H1 (cell line): Measurements from ENCODE around the gene VAV2. TPM values are rescaled to one million over a fixed set of nuclear protein-coding genes. Genes with fewer than 3 reads are reported as not detected.

Experiments
- CTCF ChIA-PET: fragments of 300-600 bp; sonication (Branson Sonifier 250); formaldehyde crosslinking; loops from one replicate; lab custom pipeline; 2021; ENCODE audit not compliant: partially characterized antibody; lab: Charles Lee
- POLR2A ChIA-PET: fragments of 300-600 bp; sonication (Branson Sonifier 250); formaldehyde crosslinking; loops from one replicate; lab custom pipeline; 2021; ENCODE audit warnings: inconsistent platforms; ENCODE audit not compliant: partially characterized antibody; lab: Charles Lee
- DNase-seq, 2 experiments: peaks; one replicate each; pipeline versions ENCODE4 v3.0.0 to v3.0.0-alpha.2; 2010 to 2022; ENCODE audit warnings: low spot score in 2 of 2, low read depth in 1 of 2, mixed read lengths in 1 of 2
- FAIRE-seq: peaks from 2 replicates; lab custom pipeline; 2011; peaks lifted over from hg19 to GRCh38; lab: Jason Lieb, UNC
- H2AFZ ChIP-seq: 2 replicates; pipeline ENCODE4 v1.8.1; 2012; ENCODE audit warnings: low read length, inconsistent platforms
- H2AK5ac ChIP-seq: 2 replicates; pipeline ENCODE4 v1.6.1; 2013; ENCODE audit warnings: low read depth, low read length
- H2BK120ac ChIP-seq: replicated peaks from 2 replicates; pipeline ENCODE3; 2013; ENCODE audit warnings: low read depth, low read length, inconsistent platforms
- H2BK12ac ChIP-seq: 2 replicates; pipeline ENCODE4 v1.6.1; 2013; ENCODE audit warnings: low read depth, low read length
- H2BK15ac ChIP-seq: 2 replicates; pipeline ENCODE4 v1.6.1; 2013; ENCODE audit warnings: low read length
- H2BK20ac ChIP-seq: 2 replicates; pipeline ENCODE4 v1.6.1; 2013; ENCODE audit warnings: low read length
- H2BK5ac ChIP-seq: 2 replicates; pipeline ENCODE4 v1.6.1; 2013; ENCODE audit warnings: low read depth, low read length
- H3K14ac ChIP-seq: 2 replicates; pipeline ENCODE4 v1.6.1; 2013; ENCODE audit warnings: inconsistent platforms; ENCODE audit not compliant: insufficient read length
- H3K18ac ChIP-seq: 2 replicates; pipeline ENCODE4 v1.6.1; 2013; ENCODE audit warnings: low read length; ENCODE audit errors: extremely low read depth
- H3K23ac ChIP-seq: 2 replicates; pipeline ENCODE4 v1.6.1; 2013; ENCODE audit warnings: inconsistent platforms; ENCODE audit not compliant: insufficient read length
- H3K23me2 ChIP-seq: 2 replicates; pipeline ENCODE4 v1.6.1; 2013; ENCODE audit warnings: low read depth, low read length
- H3K27ac ChIP-seq: 2 replicates; pipeline ENCODE4 v1.6.1; 2011; ENCODE audit warnings: low read depth, low read length, inconsistent platforms
- H3K27me3 ChIP-seq, 4 experiments: replicated peaks in 1 of 4; 1 replicate in 1 of 4; 2 replicates in 3 of 4; pipeline versions ENCODE4 v1.6.1 to v1.8.1; 2011 to 2013; ENCODE audit warnings: low read length in 3 of 4, mild to moderate bottlenecking in 3 of 4, inconsistent platforms in 2 of 4, mixed read lengths in 2 of 4, moderate library complexity in 1 of 4; ENCODE audit not compliant: control insufficient read depth in 3 of 4, insufficient read depth in 3 of 4; ENCODE audit errors: extremely low read depth in 1 of 4
- H3K36me3 ChIP-seq, 4 experiments: 2 replicates each; pipeline versions ENCODE4 v1.6.1 to v1.8.1; 2011 to 2013; ENCODE audit warnings: mild to moderate bottlenecking in 4 of 4, low read length in 3 of 4, moderate library complexity in 2 of 4, control low read depth in 1 of 4, inconsistent platforms in 1 of 4; ENCODE audit not compliant: insufficient read depth in 4 of 4, control insufficient read depth in 2 of 4
- H3K4ac ChIP-seq: replicated peaks from 2 replicates; pipeline ENCODE3; 2013; ENCODE audit warnings: low read length, low read depth, mixed read lengths, inconsistent platforms; ENCODE audit not compliant: insufficient read length
- H3K4me1 ChIP-seq, 4 experiments: replicated peaks in 1 of 4; 1 replicate in 1 of 4; 2 replicates in 3 of 4; pipeline versions ENCODE4 v1.6.1 to v1.8.1; 2011 to 2013; ENCODE audit warnings: low read length in 3 of 4, inconsistent platforms in 2 of 4, mixed read lengths in 1 of 4; ENCODE audit not compliant: insufficient read depth in 4 of 4, control insufficient read depth in 3 of 4
- H3K4me2 ChIP-seq, 2 experiments: 2 replicates each; pipeline versions ENCODE4 v1.6.1 to v1.8.1; 2011 to 2013; ENCODE audit warnings: low read depth in 2 of 2, low read length in 2 of 2, control low read depth in 1 of 2, inconsistent platforms in 1 of 2, mild to moderate bottlenecking in 1 of 2; ENCODE audit not compliant: insufficient read depth in 1 of 2
- H3K4me3 ChIP-seq, 4 experiments: fragments of 200-600, 300-600 bp in 1 of 4; sonication (generic), shearing (Covaris generic), sonication (Bioruptor Twin) in 1 of 4; 2 replicates each; pipeline versions ENCODE4 v1.5.1 to v1.8.1; 2011 to 2016; ENCODE audit warnings: low read length in 4 of 4, low read depth in 3 of 4, control low read depth in 2 of 4, inconsistent platforms in 2 of 4, mild to moderate bottlenecking in 2 of 4, mixed read lengths in 1 of 4, moderate library complexity in 1 of 4; ENCODE audit not compliant: insufficient read depth in 2 of 4; ENCODE audit errors: extremely low read depth in 1 of 4
- H3K56ac ChIP-seq: replicated peaks from 2 replicates; pipeline ENCODE3; 2013; ENCODE audit warnings: low read depth, mild to moderate bottlenecking, mixed read lengths, low read length, inconsistent platforms; ENCODE audit not compliant: insufficient read length
- H3K79me1 ChIP-seq: 2 replicates; pipeline ENCODE4 v1.6.1; 2013; ENCODE audit warnings: low read depth, low read length, control low read depth
- H3K79me2 ChIP-seq, 2 experiments: 2 replicates each; pipeline versions ENCODE4 v1.6.1 to v1.8.1; 2012 to 2013; ENCODE audit warnings: low read length in 2 of 2, mild to moderate bottlenecking in 2 of 2, inconsistent platforms in 1 of 2; ENCODE audit not compliant: insufficient read depth in 2 of 2, control insufficient read depth in 1 of 2
- H3K9ac ChIP-seq, 4 experiments: replicated peaks in 1 of 4; 1 replicate in 1 of 4; 2 replicates in 3 of 4; pipeline versions ENCODE4 v1.6.1 to v1.8.1; 2011 to 2013; ENCODE audit warnings: low read depth in 3 of 4, low read length in 3 of 4, control low read depth in 2 of 4, mild to moderate bottlenecking in 2 of 4, moderate library complexity in 2 of 4, inconsistent platforms in 1 of 4; ENCODE audit errors: extremely low read depth in 1 of 4
- H3K9me3 ChIP-seq, 2 experiments: 2 replicates each; pipeline versions ENCODE4 v1.6.1 to v1.8.1; 2012 to 2013; ENCODE audit warnings: mild to moderate bottlenecking in 2 of 2, moderate library complexity in 2 of 2, control low read depth in 1 of 2, inconsistent platforms in 1 of 2, low read depth in 1 of 2, low read length in 1 of 2, mixed read lengths in 1 of 2; ENCODE audit not compliant: insufficient read depth in 2 of 2
- H4K20me1 ChIP-seq, 2 experiments: replicated peaks in 1 of 2; 2 replicates each; pipeline versions ENCODE3 to v1.8.1; 2011 to 2013; ENCODE audit warnings: inconsistent platforms in 2 of 2, low read length in 2 of 2, mild to moderate bottlenecking in 1 of 2; ENCODE audit not compliant: insufficient read depth in 2 of 2, control insufficient read depth in 1 of 2
- H4K5ac ChIP-seq: 2 replicates; pipeline ENCODE4 v1.6.1; 2013; ENCODE audit warnings: low read length, low read depth, mixed read lengths, inconsistent platforms; ENCODE audit not compliant: insufficient read length
- H4K8ac ChIP-seq: 2 replicates; pipeline ENCODE4 v1.8.0; 2013; ENCODE audit warnings: mild to moderate bottlenecking, moderate library complexity, low read length, inconsistent platforms; ENCODE audit not compliant: insufficient read depth; ENCODE audit errors: extremely low read depth
- H4K91ac ChIP-seq: replicated peaks from 2 replicates; pipeline ENCODE3; 2013; ENCODE audit warnings: low read length, mixed read lengths, inconsistent platforms; ENCODE audit not compliant: insufficient read length
- ASH2L ChIP-seq: fragments of 200-600, 300-600 bp; sonication (generic); IDR thresholded peaks from one replicate; pipeline ENCODE4 v1.7.1; 2017; ENCODE audit warnings: low read length
- BRCA1 ChIP-seq: IDR thresholded peaks from 2 replicates; pipeline ENCODE4 v1.6.1; 2012; ENCODE audit warnings: low read depth, low read length, improper control_type of control experiment
- RXRA ChIP-seq: IDR thresholded peaks from 2 replicates; pipeline ENCODE4 v1.6.1; 2011; ENCODE audit warnings: low read depth, mild to moderate bottlenecking, low read length, moderate library complexity; ENCODE audit not compliant: insufficient read depth
- SIX5 ChIP-seq: IDR thresholded peaks from 2 replicates; pipeline ENCODE4 v1.6.1; 2011; ENCODE audit warnings: mild to moderate bottlenecking, low read depth, low read length
- USF2 ChIP-seq: IDR thresholded peaks from 2 replicates; pipeline ENCODE4 v1.6.1; 2011; ENCODE audit warnings: low read length, improper control_type of control experiment
- WGBS, 2 experiments: shearing (Covaris generic) in 1 of 2; methylation state at CpG; one replicate each; pipeline versions ENCODE4 v1.1.6 to v1.1.7; 2013 to 2015; ENCODE audit warnings: low lambda C conversion rate in 2 of 2, mixed read lengths in 2 of 2, inconsistent platforms in 1 of 2, low coverage in 1 of 2, missing lambda C conversion rate in 1 of 2; ENCODE audit not compliant: insufficient replicate concordance in 2 of 2, insufficient coverage in 1 of 2, insufficient read length in 1 of 2; ENCODE audit errors: extremely low coverage in 1 of 2, missing lambda C conversion rate in 1 of 2; 5-methylcytosine and 5-hydroxymethylcytosine counted together
- polyA plus RNA-seq, 7 experiments: library from polyadenylated mRNA; depleted of rRNA in 3 of 7; stranded (reverse) in 5 of 7; unstranded in 2 of 7; fragments of >200 nt in 5 of 7; fragments of 200-250 nt in 2 of 7; gene quantifications; 1 replicate in 5 of 7; 2 replicates in 1 of 7; 4 replicates in 1 of 7; pipeline versions ENCODE4 v1.2.1 to v1.2.3, GENCODE V29; 2011 to 2013; ENCODE audit warnings: missing spikeins in 2 of 7, mixed read lengths in 2 of 7
- total RNA-seq: library from RNA; stranded (reverse); fragmentation: NEBNext Ultra II Directional; extraction: Animal tissue kit (Norgen Biotek cat#: 25700); gene quantifications from 2 replicates; pipeline ENCODE4 v1.2.1, GENCODE V29; 2021

Gene VAV2
- total and polyA plus RNA-seq, 2 of the 8 experiments (the other 6 are each of a cell fraction or from before 2014, with no cell fraction given): 13.6 to 37.6 TPM

- H3K23ac ChIP-seq: no peak overlapping the region
- no peaks in the 10 kb centered on the region for H3K4me1 ChIP-seq
- no peak overlapping the region for H3K14ac ChIP-seq
- peaks cover 2 to 10% of the 10 kb centered on the region in 2 experiments for H4K20me1 ChIP-seq
- H4K5ac ChIP-seq: no peak overlapping the region
- no peak overlapping the region; the same call in 1 of the 2 replicates for H4K8ac ChIP-seq
- H2BK20ac ChIP-seq: no peak overlapping the region
- no peak overlapping the region for H2BK15ac ChIP-seq
- H3K18ac ChIP-seq: no peak overlapping the region
- H3K27me3 ChIP-seq: no peaks in the 10 kb centered on the region
- H2BK120ac ChIP-seq: no peak overlapping the region
- no peak overlapping the region for H3K56ac ChIP-seq
- H3K79me2 ChIP-seq: no peaks in the 10 kb centered on the region
- H3K23me2 ChIP-seq: no peaks in the 10 kb centered on the region
- no peak overlapping the region for H4K91ac ChIP-seq
- no peak overlapping the region for H3K27ac ChIP-seq
- no peak overlapping the region for H3K9ac ChIP-seq
- peaks cover under 1 to 10% (median 8%) of the 10 kb centered on the region in 4 experiments; a peak in 6 of 8 replicates for H3K36me3 ChIP-seq
- no peak overlapping the region for H3K4me2 ChIP-seq
- H2AFZ ChIP-seq: no peak overlapping the region
- ChIA-PET POLR2A (no interaction called here), CTCF (interaction anchor here (0.6 to 6.5 kb wide), 14 partner anchors 8 to 392 kb away, joined by 3 to 65 read pairs (median 4); partner anchors contain the start of gene SARDH)
- FAIRE-seq (no peak), DNase-seq (no peak)
- no peak overlapping the region; the same call in 1 of the 2 replicates for H2BK5ac ChIP-seq
- H3K9me3 ChIP-seq: no peaks in the 10 kb centered on the region
- no peak overlapping the region for H2BK12ac ChIP-seq
- no peak overlapping the region for H3K4ac ChIP-seq
- WGBS, 2 experiments: 92% methylated on average over 16 of the region's 19 CpGs; no CpG with 5 or more reads in 1 of the 2 experiments
- H2AK5ac ChIP-seq: no peak overlapping the region
- H3K4me3 ChIP-seq: no peak overlapping the region
- H3K79me1 ChIP-seq: no peaks in the 10 kb centered on the region
- TF ChIP-seq ASH2L: no peak
- TF ChIP-seq SIX5: no peak
- no peak for TF ChIP-seq RXRA
- no peak for TF ChIP-seq USF2
- TF ChIP-seq BRCA1: no peak
Measured at GRCh38 chr9:133779516-133780403, 212.4 kb downstream of the VAV2 start.
